CD4-positive, alpha-beta T cell (primary cell): Measurements from ENCODE around the gene CARD10. TPM values are rescaled to one million over a fixed set of nuclear protein-coding genes. Genes with fewer than 3 reads are reported as not detected.

Experiments
- ATAC-seq: fragments of 200-7000 bp; cut with Tn5 transposase; one replicate; pipeline ENCODE4 v1.10.0; 2022; ENCODE audit warnings: mild to moderate bottlenecking; ENCODE audit not compliant: poor library complexity
- CTCF ChIA-PET: fragments of 350-600 bp; sonication (Branson Sonifier 250); formaldehyde crosslinking; loops from one replicate; lab custom pipeline; 2021; ENCODE audit warnings: antibody characterized with exemption, inconsistent platforms; lab: Charles Lee
- POLR2A ChIA-PET: fragments of 350-600 bp; sonication (Branson Sonifier 250); formaldehyde crosslinking; loops from one replicate; lab custom pipeline; 2021; ENCODE audit warnings: antibody characterized with exemption, inconsistent platforms; lab: Charles Lee
- DNase-seq, 14 experiments: peaks; one replicate each; pipeline ENCODE4 v3.0.0-alpha.2; 2013 to 2020; ENCODE audit warnings: mixed read lengths in 2 of 14
- H3K27ac ChIP-seq, 2 donors: one replicate each; pipeline versions ENCODE4 v1.5.1 to v1.7.0; 2013; ENCODE audit warnings: low read length in 2 of 2, low read depth in 1 of 2, mild to moderate bottlenecking in 1 of 2
- H3K27me3 ChIP-seq, 2 experiments: 1 replicate in 1 of 2; 2 replicates in 1 of 2; pipeline versions ENCODE4 v1.6.1 to v1.7.0; 2013; ENCODE audit warnings: low read length in 2 of 2, control low read depth in 1 of 2, mild to moderate bottlenecking in 1 of 2, moderate library complexity in 1 of 2; ENCODE audit not compliant: insufficient read depth in 2 of 2, control insufficient read depth in 1 of 2
- H3K36me3 ChIP-seq: one replicate; pipeline ENCODE4 v1.6.1; 2013; ENCODE audit warnings: low read length, control low read depth; ENCODE audit not compliant: insufficient read depth
- H3K4me1 ChIP-seq: one replicate; pipeline ENCODE4 v1.6.1; 2013; ENCODE audit warnings: low read length, control low read depth; ENCODE audit not compliant: insufficient read depth
- H3K4me3 ChIP-seq: one replicate; pipeline ENCODE4 v1.5.1; 2013; ENCODE audit warnings: mild to moderate bottlenecking, low read length, moderate library complexity
- H3K9me3 ChIP-seq, 2 experiments: 1 replicate in 1 of 2; 2 replicates in 1 of 2; pipeline versions ENCODE4 v1.6.1 to v1.7.0; 2013; ENCODE audit warnings: low read length in 2 of 2, mild to moderate bottlenecking in 2 of 2, control low read depth in 1 of 2, moderate library complexity in 1 of 2; ENCODE audit not compliant: control insufficient read depth in 1 of 2, insufficient read depth in 1 of 2
- H3K27ac Mint-ChIP-seq: one replicate; pipeline ENCODE4 v1.8.0; 2020; ENCODE audit warnings: mixed read lengths
- H3K27me3 Mint-ChIP-seq: one replicate; pipeline ENCODE4 v1.8.0; 2021; ENCODE audit warnings: mixed read lengths
- H3K36me3 Mint-ChIP-seq: one replicate; pipeline ENCODE4 v1.8.0; 2021; ENCODE audit warnings: low read depth, mixed read lengths
- H3K4me1 Mint-ChIP-seq: one replicate; pipeline ENCODE4 v1.8.0; 2021; ENCODE audit warnings: low read depth, mixed read lengths
- H3K4me3 Mint-ChIP-seq: one replicate; pipeline ENCODE4 v1.8.0; 2020; ENCODE audit warnings: mild to moderate bottlenecking, mixed read lengths
- H3K9me3 Mint-ChIP-seq: one replicate; pipeline ENCODE4 v1.8.0; 2020; ENCODE audit warnings: mixed read lengths
- intact Hi-C, 2 experiments: fragments of 100-400 bp; cut with DNase I in 1 of 2; cut with micrococcal nuclease in 1 of 2; formaldehyde crosslinking; loops; one replicate each; pipeline versions ENCODE4 v1.15.1 to v1.9.0; 2023 to 2025; cut with DNase I, micrococcal nuclease
- total RNA-seq, 174 experiments: library from RNA in 2 of 174; stranded (reverse) in 2 of 174; gene quantifications; one replicate each; pipeline ENCODE4 v1.2.3 and lab custom pipeline; 2021 to 2026
- TF ChIP-seq, protein P1 (sequence below): fragments of 200-600 bp; IDR thresholded peaks from one replicate; pipeline ENCODE4 v1.8.0; 2022; ENCODE audit warnings: antibody characterized with exemption, mild to moderate bottlenecking

Gene CARD10
- total RNA-seq, 2 experiments from 2014 or later, result 0.20 to 0.63 TPM

DNA sequence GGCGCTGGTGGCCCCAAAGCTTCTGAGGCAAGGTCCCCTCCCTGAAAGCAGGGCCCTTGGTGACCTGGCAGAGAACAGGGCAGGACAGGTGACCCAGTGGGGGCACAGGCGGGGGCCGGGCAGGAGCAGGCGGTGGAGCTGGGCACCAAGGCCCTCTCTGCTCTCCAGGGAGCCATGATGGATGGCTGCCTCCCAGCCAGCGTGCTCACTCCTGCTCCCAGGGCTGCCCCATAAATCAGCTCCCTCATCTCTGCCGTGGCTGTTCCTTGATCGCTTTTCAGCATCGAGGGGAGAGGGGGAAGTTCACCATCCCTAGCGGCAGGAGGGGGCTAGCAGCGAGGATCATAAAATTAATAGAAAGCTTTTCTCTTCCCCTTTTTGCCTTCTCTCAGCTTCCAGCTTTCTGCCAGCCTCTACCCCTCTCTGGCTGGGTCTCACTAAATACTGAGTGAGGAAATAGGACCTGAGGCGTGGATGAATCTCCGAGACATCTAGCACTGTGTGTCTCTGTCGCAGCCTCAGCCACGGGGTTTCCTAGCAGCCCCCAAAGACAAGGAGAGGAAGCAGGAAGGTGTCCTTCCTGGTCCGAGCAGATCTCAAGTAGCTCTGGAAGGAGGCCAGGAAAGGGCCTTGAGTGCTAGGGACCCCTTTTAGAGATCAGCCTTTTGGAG, 69.7 kb downstream of the CARD10 start:
- no peaks in the 10 kb centered on the region for H3K27me3 ChIP-seq
- Mint-ChIP-seq H3K4me3 (no peak overlapping the region), H3K36me3 (no peaks in the 10 kb centered on the region), H3K9me3 (no peaks in the 10 kb centered on the region), H3K4me1 (no peaks in the 10 kb centered on the region), H3K27ac (no peak overlapping the region), H3K27me3 (no peaks in the 10 kb centered on the region)
- TF ChIP-seq, protein P1, sequence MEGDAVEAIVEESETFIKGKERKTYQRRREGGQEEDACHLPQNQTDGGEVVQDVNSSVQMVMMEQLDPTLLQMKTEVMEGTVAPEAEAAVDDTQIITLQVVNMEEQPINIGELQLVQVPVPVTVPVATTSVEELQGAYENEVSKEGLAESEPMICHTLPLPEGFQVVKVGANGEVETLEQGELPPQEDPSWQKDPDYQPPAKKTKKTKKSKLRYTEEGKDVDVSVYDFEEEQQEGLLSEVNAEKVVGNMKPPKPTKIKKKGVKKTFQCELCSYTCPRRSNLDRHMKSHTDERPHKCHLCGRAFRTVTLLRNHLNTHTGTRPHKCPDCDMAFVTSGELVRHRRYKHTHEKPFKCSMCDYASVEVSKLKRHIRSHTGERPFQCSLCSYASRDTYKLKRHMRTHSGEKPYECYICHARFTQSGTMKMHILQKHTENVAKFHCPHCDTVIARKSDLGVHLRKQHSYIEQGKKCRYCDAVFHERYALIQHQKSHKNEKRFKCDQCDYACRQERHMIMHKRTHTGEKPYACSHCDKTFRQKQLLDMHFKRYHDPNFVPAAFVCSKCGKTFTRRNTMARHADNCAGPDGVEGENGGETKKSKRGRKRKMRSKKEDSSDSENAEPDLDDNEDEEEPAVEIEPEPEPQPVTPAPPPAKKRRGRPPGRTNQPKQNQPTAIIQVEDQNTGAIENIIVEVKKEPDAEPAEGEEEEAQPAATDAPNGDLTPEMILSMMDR, result no peak
- CTCF ChIA-PET, result no interaction called here
- POLR2A ChIA-PET, result no interaction called here
- DNase-seq (no peak), ATAC-seq (no peak)
- no peaks in the 10 kb centered on the region for H3K36me3 ChIP-seq
- no peaks in the 10 kb centered on the region for H3K9me3 ChIP-seq
- no peak overlapping the region for H3K4me3 ChIP-seq
- no peak overlapping the region for H3K27ac ChIP-seq
- peaks cover 9% of the 10 kb centered on the region for H3K4me1 ChIP-seq
- intact Hi-C loops, result no loop called here

DNA sequence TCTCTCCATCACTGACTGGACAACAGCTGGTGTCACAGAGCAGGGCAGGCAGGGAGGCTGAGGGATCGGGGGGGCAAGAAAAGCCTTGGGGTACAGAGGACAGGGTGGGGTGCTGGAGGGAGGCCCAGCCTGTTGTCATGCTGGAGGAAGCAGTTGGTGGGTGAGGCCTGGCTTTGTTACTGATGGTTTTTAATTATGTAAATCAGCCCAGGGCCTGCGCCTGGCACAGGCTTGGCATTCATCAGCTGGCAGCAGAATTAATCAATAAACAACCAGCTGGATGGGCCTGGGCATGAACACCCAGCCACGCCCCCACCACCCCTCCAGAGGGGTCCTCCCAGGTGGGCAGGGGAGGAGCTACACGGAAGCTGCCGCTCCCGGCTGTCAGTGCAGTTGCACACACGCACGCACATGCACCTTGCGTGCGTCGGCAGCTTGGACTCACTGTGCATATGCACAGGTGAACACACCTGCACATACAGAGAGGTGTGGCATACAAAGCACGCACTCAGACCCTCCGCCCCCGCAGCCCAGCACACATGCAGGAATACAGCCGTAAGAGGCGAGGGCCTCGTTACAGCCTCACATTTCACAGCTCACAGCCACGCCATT, 70.6 kb downstream of the CARD10 start:
- intact Hi-C loops, result no loop called here
- TF ChIP-seq, protein P1, result no peak
- no peaks in the 10 kb centered on the region for H3K9me3 ChIP-seq
- Mint-ChIP-seq H3K4me3 (no peak overlapping the region), H3K36me3 (no peaks in the 10 kb centered on the region), H3K27ac (no peak overlapping the region), H3K9me3 (no peaks in the 10 kb centered on the region), H3K4me1 (no peaks in the 10 kb centered on the region), H3K27me3 (no peaks in the 10 kb centered on the region)
- H3K27me3 ChIP-seq, result no peaks in the 10 kb centered on the region
- H3K4me3 ChIP-seq, result no peak overlapping the region
- ATAC-seq, result no peak
- H3K27ac ChIP-seq, result no peak overlapping the region
- peaks cover 9% of the 10 kb centered on the region for H3K4me1 ChIP-seq
- ChIA-PET CTCF (no interaction called here), POLR2A (no interaction called here)
- DNase-seq, result no peak
- H3K36me3 ChIP-seq, result no peaks in the 10 kb centered on the region

DNA sequence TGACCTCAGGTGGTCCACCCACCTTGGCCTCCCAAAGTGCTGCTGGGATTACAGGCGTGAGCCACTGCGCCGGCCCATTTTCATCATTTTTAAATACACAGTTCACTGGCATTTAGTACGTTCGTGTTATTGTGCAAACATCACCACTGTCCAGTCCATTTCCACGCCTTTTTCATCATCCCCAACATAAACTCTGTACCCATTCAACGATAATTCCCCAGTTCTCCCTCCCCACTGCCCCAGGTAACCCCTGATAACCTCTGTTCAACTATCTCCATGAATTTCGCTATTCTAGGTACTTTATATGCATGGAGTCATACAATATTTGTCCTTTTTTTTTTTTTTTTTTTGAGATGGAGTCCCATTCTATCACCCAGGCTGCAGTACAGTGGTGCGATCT, 73.7 kb downstream of the CARD10 start:
- Mint-ChIP-seq H3K4me3 (no peak overlapping the region), H3K36me3 (no peaks in the 10 kb centered on the region), H3K4me1 (no peaks in the 10 kb centered on the region), H3K9me3 (no peaks in the 10 kb centered on the region), H3K27ac (no peak overlapping the region), H3K27me3 (peaks cover 5% of the 10 kb centered on the region)
- Histone ChIP-seq H3K9me3 (peaks cover 0 to 8% of the 10 kb centered on the region in 2 experiments), H3K36me3 (no peaks in the 10 kb centered on the region), H3K27ac (no peak overlapping the region), H3K27me3 (no peaks in the 10 kb centered on the region), H3K4me3 (no peak overlapping the region), H3K4me1 (peaks cover 7% of the 10 kb centered on the region)
- intact Hi-C loops, result no loop called here
- ChIA-PET POLR2A (no interaction called here), CTCF (no interaction called here)
- ATAC-seq (no peak), DNase-seq (no peak)
- TF ChIP-seq, protein P1, result no peak
